ENCODE measurements around the gene FAM219B.

Gene FAM219B

GRCh38 chr15:74869726-74870407 is 36.8 kb downstream of the FAM219B start:
- no peaks in the 10 kb centered on the region for H3K9me3 Mint-ChIP-seq
- peaks cover 26% of the 10 kb centered on the region for H3K36me3 Mint-ChIP-seq (ENCODE audit: low read depth)
- H3K4me1 Mint-ChIP-seq: peaks cover 55% of the 10 kb centered on the region
- H3K4me3 Mint-ChIP-seq: peak overlapping the region; percentile 70 to 82 (median 81)
- no peaks in the 10 kb centered on the region for H3K27me3 Mint-ChIP-seq (ENCODE audit: low read depth)
- peak overlapping the region; percentile 58 to 86 (median 71) for H3K27ac Mint-ChIP-seq
- no peak for TF ChIP-seq CTCF (IDR thresholded peaks at IDR 0.05; ENCODE audit: unreplicated experiment in 3 of 3)

- H3K4me3 Mint-ChIP-seq: peak overlapping the region in 2 of 3 experiments; percentile 81 to 82
- no peaks in the 10 kb centered on the region for H3K9me3 Mint-ChIP-seq
- H3K27ac Mint-ChIP-seq: peak overlapping the region; percentile 58 to 86 (median 71)
- H3K27me3 Mint-ChIP-seq (ENCODE audit: low read depth): no peaks in the 10 kb centered on the region
- H3K36me3 Mint-ChIP-seq (ENCODE audit: low read depth): peaks cover 28% of the 10 kb centered on the region
- peaks cover 58% of the 10 kb centered on the region for H3K4me1 Mint-ChIP-seq
- TF ChIP-seq CTCF (IDR thresholded peaks at IDR 0.05; ENCODE audit: unreplicated experiment in 3 of 3): no peak
Measured at GRCh38 chr15:74869372-74869725, 37.3 kb downstream of the FAM219B start.

- H3K9me3 Mint-ChIP-seq: no peaks in the 10 kb centered on the region
- no peak for TF ChIP-seq CTCF (IDR thresholded peaks at IDR 0.05; ENCODE audit: unreplicated experiment in 3 of 3)
- no peaks in the 10 kb centered on the region for H3K27me3 Mint-ChIP-seq (ENCODE audit: low read depth)
- H3K4me1 Mint-ChIP-seq: peaks cover 65% of the 10 kb centered on the region
- peaks cover 34% of the 10 kb centered on the region for H3K36me3 Mint-ChIP-seq (ENCODE audit: low read depth)
- peak overlapping the region; percentile 73 to 87 (median 83) for H3K27ac Mint-ChIP-seq
- H3K4me3 Mint-ChIP-seq: peak overlapping the region in 2 of 3 experiments; percentile 43 to 58
Measured at GRCh38 chr15:74868059-74868458, 38.6 kb downstream of the FAM219B start.

- Mint-ChIP-seq H3K27ac (peak overlapping the region; percentile 73 to 87 (median 83)), H3K4me1 (peaks cover 60% of the 10 kb centered on the region), H3K9me3 (no peaks in the 10 kb centered on the region), H3K36me3 (ENCODE audit: low read depth) (peaks cover 31% of the 10 kb centered on the region), H3K4me3 (peak overlapping the region in 2 of 3 experiments; percentile 43 to 58), H3K27me3 (ENCODE audit: low read depth) (no peaks in the 10 kb centered on the region)
- TF ChIP-seq CTCF (IDR thresholded peaks at IDR 0.05; ENCODE audit: unreplicated experiment in 3 of 3): no peak
Measured at GRCh38 chr15:74867466-74868038, 39.1 kb downstream of the FAM219B start.

DNA sequence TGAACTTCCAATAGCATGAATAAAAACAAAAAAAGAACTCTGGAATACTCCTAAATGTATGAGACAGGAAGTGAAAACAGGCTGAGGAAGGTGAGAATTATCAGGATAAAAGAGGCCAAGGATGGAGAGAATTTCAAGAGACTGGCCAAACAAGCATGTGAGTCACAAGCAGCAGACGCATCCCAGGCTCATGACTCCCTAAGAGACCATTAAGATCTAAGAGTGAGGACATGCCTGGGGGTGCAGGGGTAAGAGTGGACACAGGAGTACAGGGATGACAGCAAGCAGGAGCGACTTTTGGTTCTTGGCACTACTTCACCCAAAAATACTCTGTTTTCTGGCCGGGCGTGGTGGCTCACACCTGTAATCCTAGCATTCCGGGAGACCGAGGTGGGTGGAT is 40.6 kb downstream of the FAM219B start:
- no peak for TF ChIP-seq CTCF (IDR thresholded peaks at IDR 0.05; ENCODE audit: unreplicated experiment in 3 of 3)
- Mint-ChIP-seq H3K9me3 (no peaks in the 10 kb centered on the region), H3K36me3 (ENCODE audit: low read depth) (peaks cover 29% of the 10 kb centered on the region), H3K27ac (peak overlapping the region; percentile 68 to 72 (median 70)), H3K4me1 (peaks cover 56% of the 10 kb centered on the region), H3K4me3 (no peak overlapping the region), H3K27me3 (ENCODE audit: low read depth) (no peaks in the 10 kb centered on the region)

DNA sequence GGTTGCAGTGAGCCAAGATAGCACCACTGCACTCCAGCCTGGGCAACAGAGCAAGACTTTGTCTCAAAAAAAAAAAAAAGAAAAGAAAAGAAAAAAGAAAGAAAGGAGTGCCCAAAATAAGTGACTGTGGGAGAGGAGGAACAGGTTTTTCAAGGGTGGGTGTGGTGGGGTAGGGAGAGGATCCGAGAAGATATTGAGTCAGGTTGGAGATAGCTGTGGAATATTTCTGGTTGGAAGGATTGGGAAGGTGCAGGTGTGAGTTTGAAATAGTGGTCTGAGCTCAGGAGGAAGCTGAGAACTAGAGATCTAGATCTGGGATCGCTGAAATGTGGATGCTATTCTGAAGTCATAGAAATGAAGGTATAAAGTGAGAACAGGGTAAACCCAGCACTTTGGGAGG is 41.3 kb downstream of the FAM219B start:
- H3K27ac Mint-ChIP-seq: peak overlapping the region in 2 of 3 experiments; percentile 68 to 72
- H3K27me3 Mint-ChIP-seq (ENCODE audit: low read depth): no peaks in the 10 kb centered on the region
- H3K36me3 Mint-ChIP-seq (ENCODE audit: low read depth): peaks cover 29% of the 10 kb centered on the region
- H3K9me3 Mint-ChIP-seq: no peaks in the 10 kb centered on the region
- no peak overlapping the region for H3K4me3 Mint-ChIP-seq
- TF ChIP-seq CTCF (IDR thresholded peaks at IDR 0.05; ENCODE audit: unreplicated experiment in 3 of 3): no peak
- peaks cover 48% of the 10 kb centered on the region for H3K4me1 Mint-ChIP-seq
